Tibial artery (tissue), 4 donors: ENCODE data around the gene WDR59.

Experiments used
- DNase-seq, 2 donors: peaks; one replicate each; pipeline ENCODE4 v3.0.0-alpha.2; 2019
- H3K27ac ChIP-seq, 2 donors: fragments of 200-600 bp; sonication (generic) in 1 of 2; 1 replicate in 1 of 2; 2 replicates in 1 of 2; pipeline ENCODE4 v1.5.1; 2018 to 2019; ENCODE audit warnings: mild to moderate bottlenecking in 1 of 2
- H3K27me3 ChIP-seq, 2 donors: fragments of 200-600 bp; sonication (generic) in 1 of 2; one replicate each; pipeline versions ENCODE4 v1.5.1 to v1.6.0; 2016 to 2019
- H3K36me3 ChIP-seq, 3 donors: fragments of 200-600 bp; sonication (generic) in 2 of 3; one replicate each; pipeline ENCODE4 v1.5.1; 2016 to 2019; ENCODE audit warnings: mild to moderate bottlenecking in 2 of 3
- H3K4me1 ChIP-seq, 4 donors: fragments of 200-600 bp; sonication (generic) in 2 of 4; 1 replicate in 3 of 4; 2 replicates in 1 of 4; pipeline ENCODE4 v1.5.1; 2016 to 2019
- H3K4me3 ChIP-seq, 2 donors: fragments of 200-600 bp; sonication (generic) in 1 of 2; 1 replicate in 1 of 2; 2 replicates in 1 of 2; pipeline ENCODE4 v1.5.1; 2018 to 2019; ENCODE audit warnings: mild to moderate bottlenecking in 2 of 2
- H3K9me3 ChIP-seq, 3 donors: fragments of 200-600 bp; sonication (generic) in 1 of 3; one replicate each; pipeline ENCODE4 v1.5.1; 2016 to 2019
- CTCF ChIP-seq, 2 experiments: fragments of 200-600 bp in 1 of 2; fragments of 450-650 bp in 1 of 2; IDR thresholded peaks; one replicate each; pipeline ENCODE4 v1.5.1; 2017 to 2019; ENCODE audit warnings: antibody characterized with exemption in 2 of 2, mild to moderate bottlenecking in 1 of 2, moderate library complexity in 1 of 2
- intact Hi-C: fragments of 100-400 bp; cut with DNase I; formaldehyde crosslinking; loops from one replicate; pipeline ENCODE4 v1.15.0; 2023; ENCODE audit warnings: low total_unique reads

WDR59 gene

GRCh38 chr16:74830648-74831047, 154.3 kb downstream of the WDR59 start:
- no peak for TF ChIP-seq CTCF (IDR thresholded peaks at IDR 0.05)

GRCh38 chr16:74829637-74830036, 155.3 kb downstream of the WDR59 start:
- no peaks in the 10 kb centered on the region for H3K4me1 ChIP-seq
- DNase-seq, result no peak
- intact Hi-C loops, result no loop called here

More at GRCh38 chr16:74830648-74831047, 154.3 kb downstream of the WDR59 start:
- H3K9me3 ChIP-seq, result peaks cover 0 to 14% (median 7%) of the 10 kb centered on the region in 3 donors
- H3K4me3 ChIP-seq, result no peak overlapping the region
- H3K4me1 ChIP-seq, result no peaks in the 10 kb centered on the region
- no peak overlapping the region for H3K27ac ChIP-seq
- intact Hi-C loops, result no loop called here
- H3K36me3 ChIP-seq, result no peaks in the 10 kb centered on the region
- H3K27me3 ChIP-seq, result no peaks in the 10 kb centered on the region
- no peak for DNase-seq

GRCh38 chr16:74825941-74826340, 159.0 kb downstream of the WDR59 start:
- no peak for TF ChIP-seq CTCF (IDR thresholded peaks at IDR 0.05)
- intact Hi-C loops, result no loop called here
- Histone ChIP-seq H3K27ac (no peak overlapping the region), H3K9me3 (peaks cover 0 to 14% (median 7%) of the 10 kb centered on the region in 3 donors), H3K4me3 (no peak overlapping the region), H3K27me3 (peaks cover 0 to 2% of the 10 kb centered on the region in 2 donors), H3K36me3 (no peaks in the 10 kb centered on the region), H3K4me1 (no peaks in the 10 kb centered on the region)
- no peak for DNase-seq

More at GRCh38 chr16:74829637-74830036, 155.3 kb downstream of the WDR59 start:
- H3K36me3 ChIP-seq, result no peaks in the 10 kb centered on the region
- no peak overlapping the region for H3K4me3 ChIP-seq
- no peak overlapping the region for H3K27ac ChIP-seq
- H3K27me3 ChIP-seq, result no peaks in the 10 kb centered on the region
- no peak for TF ChIP-seq CTCF (IDR thresholded peaks at IDR 0.05)
- H3K9me3 ChIP-seq, result peaks cover 0 to 14% (median 7%) of the 10 kb centered on the region in 3 donors

- Histone ChIP-seq H3K27me3 (peaks cover 0 to 2% of the 10 kb centered on the region in 2 donors), H3K4me1 (no peaks in the 10 kb centered on the region), H3K4me3 (no peak overlapping the region), H3K36me3 (no peaks in the 10 kb centered on the region), H3K9me3 (peaks cover 0 to 14% (median 7%) of the 10 kb centered on the region in 3 donors), H3K27ac (no peak overlapping the region)
- DNase-seq, result no peak
- no peak for TF ChIP-seq CTCF (IDR thresholded peaks at IDR 0.05)
- intact Hi-C loops, result no loop called here
Observed at GRCh38 chr16:74825016-74825415, 159.9 kb downstream of the WDR59 start.
